HG03342 (cell line): Measurements from ENCODE around the gene PRRG4.
"Not testable (repeated sequence)": the region's sequence is repeated elsewhere in the genome, so short reads cannot be mapped to it uniquely, and the experiment has no call there.

Experiments used
- ATAC-seq: cut with Tn5 transposase; IDR thresholded peaks from one replicate; pipeline ENCODE4 v1.9.1; 2021; ENCODE audit warnings: mild to moderate bottlenecking, moderate library complexity; ENCODE audit not compliant: unreplicated experiment

PRRG4 gene

DNA sequence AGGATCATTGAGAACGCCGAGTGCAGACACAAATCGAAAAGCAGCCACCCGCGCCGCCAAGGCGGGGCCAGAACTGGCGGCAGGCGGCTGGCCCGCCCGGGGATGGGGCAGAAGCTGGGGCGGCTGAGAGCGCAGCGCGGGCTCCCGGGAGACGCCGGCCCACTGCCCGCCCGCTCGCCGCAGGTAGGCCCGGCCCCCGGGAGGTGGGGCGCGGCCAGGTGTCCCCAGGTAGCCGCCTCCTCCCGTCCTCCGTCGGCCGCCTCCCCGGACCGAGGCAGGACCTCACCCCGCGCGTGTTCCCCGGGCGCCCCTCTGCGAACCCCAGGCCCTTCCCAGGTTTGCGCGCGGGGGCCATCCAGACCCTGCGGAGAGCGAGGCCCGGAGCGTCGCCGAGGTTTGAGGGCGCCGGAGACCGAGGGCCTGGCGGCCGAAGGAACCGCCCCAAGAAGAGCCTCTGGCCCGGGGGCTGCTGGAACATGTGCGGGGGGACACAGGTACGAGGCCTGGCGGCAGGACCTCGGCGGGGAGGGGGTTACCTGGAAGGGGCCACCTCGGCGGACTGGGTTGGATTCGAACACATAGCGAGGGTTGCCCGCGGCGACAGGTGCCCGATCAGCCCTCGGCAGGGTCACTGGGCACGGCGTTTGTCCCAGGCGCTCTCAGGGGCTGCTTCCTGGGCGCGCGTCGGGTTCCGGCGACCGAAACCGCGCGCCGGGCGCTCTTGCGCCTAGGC lies at the start of gene PRRG4:
Gene PRRG4 (plus strand): TSS at position 248 of the 733 bp plus-strand sequence. CDS start 603 bp downstream, outside the sequence.
- ATAC-seq, result peak; percentile 76

DNA sequence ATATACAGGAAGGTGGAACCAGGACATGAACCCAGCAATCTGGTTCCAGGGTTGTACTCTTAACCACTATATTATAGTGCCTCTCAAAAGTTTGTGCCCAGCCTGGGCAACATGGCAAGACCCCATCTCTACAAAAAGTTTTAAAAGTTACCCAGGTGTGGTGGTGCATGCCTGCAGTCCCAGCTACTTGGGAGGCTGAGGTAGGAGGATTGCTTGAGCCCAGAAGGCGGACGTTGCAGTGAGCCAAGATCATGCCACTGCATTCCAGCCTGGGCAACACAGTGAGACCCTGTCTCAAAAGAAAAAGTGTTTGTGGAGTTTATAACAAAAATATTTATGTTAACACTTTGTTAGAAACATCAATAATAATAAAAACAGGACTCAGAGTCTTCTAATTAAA lies 48.9 kb upstream of the PRRG4 start:
- not testable (repeated sequence) for ATAC-seq

DNA sequence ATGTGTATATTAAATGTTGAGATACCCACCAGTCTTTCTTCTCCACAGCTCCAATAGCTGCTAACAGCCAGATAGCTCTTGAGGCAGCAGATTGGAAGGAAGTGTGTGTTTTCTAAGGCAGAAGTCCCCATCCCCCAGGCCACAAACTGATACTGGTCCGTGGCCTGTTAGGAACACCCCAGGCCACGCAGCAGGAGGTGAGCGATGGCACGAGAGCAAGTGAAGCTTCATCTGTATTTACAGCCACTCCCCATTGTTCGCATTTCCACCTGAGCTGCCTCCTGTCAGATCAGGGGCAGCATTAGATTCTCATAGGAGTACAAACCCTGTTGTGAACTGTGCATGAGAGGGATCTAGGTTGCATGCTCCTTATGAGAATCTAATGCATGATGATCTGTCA lies 48.0 kb upstream of the PRRG4 start:
- ATAC-seq, result no peak

DNA sequence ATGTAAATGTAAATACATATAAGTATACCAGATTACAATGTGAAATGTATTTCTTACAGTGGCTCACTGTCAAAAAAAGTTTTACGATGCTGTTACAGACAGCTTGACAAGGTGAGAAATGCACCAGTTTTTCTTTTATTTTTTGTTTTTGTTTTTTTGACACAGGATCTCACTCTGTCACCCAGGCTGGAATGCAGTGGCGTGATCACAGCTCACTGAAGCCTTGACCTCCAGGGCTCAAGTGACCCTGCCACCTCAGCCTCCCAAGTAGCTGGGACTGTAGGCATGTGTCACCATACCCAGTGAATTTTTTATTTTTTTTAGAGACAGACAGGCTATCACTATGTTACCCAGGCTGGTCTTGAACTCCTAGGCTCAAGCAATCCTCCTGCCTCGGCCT lies 44.5 kb upstream of the PRRG4 start:
- ATAC-seq, result no peak

DNA sequence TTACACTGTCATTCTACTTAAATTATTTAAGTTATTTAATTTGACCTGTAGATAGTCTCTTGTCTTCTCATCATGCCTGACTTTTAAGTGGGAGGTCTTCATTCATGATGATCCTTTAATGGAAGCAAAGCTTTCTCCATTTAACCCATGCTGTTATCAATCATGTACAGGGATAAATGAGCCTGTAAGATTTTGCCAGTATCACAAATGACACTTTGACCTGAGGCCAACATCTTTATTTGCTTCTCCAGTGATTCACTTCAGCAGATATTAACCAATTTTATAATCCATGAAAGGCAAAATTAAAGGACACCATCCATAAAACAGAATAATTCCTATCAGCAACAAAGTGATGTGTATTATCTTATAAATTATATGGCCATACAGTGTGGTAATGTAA lies 42.9 kb upstream of the PRRG4 start:
- no peak for ATAC-seq

DNA sequence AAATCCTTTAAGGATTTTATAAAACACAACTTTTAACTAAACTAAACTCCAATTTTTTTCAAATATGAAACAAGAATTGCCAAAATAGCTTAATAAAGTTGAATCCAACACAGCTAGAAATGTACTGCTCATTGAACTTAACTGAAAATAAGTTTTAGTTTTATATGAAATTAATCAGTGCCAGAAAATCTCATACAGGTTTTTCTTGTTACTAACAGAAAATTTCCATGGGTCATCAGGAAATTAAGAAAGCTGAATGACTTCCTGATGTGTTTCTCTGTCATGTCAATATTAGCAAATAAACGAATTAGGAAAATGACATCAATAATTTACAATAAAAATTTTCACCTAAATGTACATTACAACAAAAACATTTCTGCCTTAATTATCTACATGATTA lies 38.8 kb upstream of the PRRG4 start:
- no peak for ATAC-seq

DNA sequence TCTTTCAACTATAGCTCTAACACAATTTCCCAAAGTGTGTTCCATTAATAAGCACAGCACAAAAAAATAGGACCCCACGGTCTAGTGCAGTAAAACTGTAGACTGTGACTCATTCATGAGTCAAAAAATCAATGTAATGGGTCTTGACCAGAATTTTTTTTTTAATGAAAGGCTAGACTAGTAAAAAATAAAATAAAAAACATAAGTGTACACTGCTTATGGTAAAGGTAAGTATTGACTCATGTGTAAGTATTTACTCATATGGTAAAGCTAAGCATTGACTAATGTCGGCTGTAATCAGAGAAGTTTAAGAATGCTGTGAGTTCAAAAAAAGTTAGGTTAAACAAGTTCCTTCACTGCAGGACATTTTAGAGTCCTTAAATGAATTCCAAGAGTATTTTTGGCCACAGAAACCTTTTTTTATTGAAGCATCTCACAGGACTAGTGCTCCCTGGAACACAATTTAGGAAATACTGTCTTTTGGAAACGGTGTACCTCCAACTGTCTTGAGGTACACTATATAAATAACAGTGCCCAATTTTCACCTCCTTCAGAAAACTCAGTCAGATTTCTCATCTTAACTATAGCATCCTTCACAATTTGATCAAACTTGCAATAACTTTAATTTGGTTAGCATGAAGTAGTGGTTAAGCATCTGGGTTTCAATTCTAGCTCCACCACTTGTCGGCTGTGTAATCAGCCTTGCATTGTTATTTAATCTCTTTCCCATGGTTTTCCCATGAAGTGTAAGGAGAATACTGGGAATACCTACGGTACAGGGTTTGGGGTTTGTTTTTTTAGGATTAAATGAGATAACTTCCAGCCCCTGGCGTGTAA lies 37.4 kb upstream of the PRRG4 start:
- ATAC-seq, result no peak

DNA sequence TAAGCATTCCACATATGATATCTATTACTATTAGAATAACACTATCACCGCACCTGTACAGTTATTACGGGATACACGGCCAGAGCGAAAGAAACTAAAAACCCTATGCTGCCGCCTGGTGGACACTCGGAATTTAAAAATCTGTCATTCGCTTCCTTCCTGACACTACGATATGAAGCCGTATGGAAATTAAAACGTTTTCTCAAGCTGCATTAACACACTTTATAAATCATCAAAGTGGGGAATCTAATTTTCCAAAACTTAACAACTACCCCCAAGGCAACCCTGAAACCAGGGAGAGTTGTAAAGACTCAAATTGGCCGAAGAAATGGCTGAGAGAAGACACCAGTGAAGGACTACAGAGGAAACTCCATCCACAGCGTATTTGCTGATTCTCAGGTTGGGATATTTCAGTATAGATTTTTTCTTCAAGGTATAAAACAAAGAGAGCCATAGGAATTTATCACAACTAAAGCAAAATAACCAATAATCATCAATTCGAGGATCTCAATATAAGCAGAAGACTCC lies 36.7 kb upstream of the PRRG4 start:
- ATAC-seq, result peak; percentile 69

DNA sequence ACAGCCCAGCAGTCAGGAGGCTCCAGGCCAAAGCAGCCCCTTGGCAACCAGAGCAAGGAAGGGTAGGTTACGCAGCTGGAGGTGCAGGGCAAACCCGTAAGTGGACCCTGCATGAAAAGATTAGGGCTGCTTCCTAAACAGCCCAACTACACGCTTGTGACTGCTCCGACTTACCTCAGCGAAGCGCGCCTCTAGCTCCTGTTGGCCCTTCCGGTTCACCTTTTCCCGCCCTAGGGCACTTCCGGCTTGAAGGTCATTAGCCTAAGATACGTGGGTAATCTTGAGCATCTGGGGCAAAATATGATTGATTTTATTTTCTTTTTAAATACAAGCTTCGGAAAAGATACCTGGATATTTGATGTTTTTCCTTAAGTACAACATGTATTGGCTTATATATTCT lies 35.3 kb upstream of the PRRG4 start, which contains the start of gene CCDC73:
Gene CCDC73 (minus strand): TSS at position 224 of the 400 bp plus-strand sequence. CDS start 34,419 bp downstream, outside the sequence.
- ATAC-seq, result no peak

DNA sequence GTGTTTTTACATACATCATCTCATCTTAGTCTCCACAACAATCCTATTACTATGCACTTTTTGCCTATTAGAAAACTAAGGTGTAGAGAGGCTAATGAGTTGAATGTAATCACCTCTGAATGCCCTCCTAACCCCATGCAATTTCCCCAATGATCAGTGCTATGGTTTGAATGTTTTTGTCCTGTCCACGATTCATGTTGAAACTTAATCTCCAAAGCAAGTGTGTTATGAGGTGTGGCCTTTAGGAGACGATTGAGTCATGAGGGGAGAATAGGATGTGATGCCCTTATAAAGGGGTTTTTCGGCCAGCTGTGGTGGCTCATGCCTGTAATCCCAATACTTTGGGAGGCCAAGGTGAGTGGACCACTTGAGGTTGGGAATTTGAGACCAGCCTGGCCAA lies 33.3 kb upstream of the PRRG4 start:
- ATAC-seq, result no peak

DNA sequence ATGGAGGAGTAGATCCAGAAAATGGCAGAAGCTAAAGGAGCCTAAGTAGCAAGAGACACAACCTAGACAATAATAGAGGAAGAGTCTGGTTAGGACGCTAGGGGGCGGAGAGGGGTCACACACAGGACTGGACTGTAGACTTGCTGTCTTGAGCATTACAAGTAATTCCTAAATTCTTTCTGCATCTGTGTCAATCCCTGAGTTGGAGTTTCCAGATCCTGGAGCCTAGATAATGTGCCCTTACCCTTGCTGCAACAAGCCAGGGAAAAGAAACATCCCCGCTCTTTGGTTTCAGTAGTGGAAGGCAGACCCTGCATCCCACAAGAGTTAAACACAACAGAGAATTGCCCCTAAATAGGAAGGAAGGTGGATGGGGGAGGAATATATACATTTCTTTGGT lies 20.4 kb upstream of the PRRG4 start:
- peak; percentile 98 for ATAC-seq

DNA sequence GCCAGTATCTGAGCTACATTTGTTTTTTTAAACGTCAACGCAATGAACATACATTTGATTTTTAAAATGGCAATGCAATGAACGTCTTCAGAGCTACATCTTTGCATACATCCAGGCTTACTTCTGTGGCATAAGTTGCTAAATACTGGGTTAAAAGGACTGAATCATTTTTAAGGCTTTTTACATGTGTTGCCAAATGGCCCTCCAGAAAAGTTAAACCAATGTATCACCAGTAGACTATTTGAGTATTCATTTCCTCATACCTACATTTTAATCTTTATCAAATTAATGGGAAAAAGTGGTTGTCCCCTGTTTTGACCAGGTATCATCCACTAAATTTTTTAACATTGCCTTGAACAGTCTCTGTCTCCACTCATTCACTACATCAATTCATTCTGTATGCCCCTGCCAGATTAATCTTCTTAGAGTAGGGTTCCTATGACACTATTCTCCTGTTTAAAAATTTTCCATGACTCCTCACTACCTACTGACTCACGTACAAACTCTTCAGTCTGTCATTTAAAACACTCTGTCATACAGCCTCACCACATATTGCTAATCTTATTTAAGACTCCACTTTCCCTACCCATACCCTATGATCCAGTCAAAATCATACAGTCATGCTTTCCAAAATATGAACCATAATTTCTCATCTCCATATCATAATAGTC lies 12.4 kb upstream of the PRRG4 start:
- ATAC-seq, result no peak

DNA sequence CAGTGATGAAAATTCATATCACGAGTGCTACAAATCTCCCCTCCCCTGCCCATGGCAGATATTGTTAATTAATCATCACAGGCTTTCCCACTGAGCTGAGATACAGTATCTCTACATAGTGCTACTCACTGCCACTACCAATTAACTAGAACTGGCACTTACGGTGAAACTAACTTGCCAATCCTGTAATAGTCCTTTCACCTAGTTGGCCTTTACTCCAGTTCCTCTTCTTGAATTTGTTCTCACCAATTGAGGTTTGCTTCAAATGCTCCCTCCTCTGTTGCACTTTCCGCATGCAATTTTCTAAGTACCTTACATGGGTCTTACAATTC lies 11.9 kb upstream of the PRRG4 start:
- no peak for ATAC-seq

DNA sequence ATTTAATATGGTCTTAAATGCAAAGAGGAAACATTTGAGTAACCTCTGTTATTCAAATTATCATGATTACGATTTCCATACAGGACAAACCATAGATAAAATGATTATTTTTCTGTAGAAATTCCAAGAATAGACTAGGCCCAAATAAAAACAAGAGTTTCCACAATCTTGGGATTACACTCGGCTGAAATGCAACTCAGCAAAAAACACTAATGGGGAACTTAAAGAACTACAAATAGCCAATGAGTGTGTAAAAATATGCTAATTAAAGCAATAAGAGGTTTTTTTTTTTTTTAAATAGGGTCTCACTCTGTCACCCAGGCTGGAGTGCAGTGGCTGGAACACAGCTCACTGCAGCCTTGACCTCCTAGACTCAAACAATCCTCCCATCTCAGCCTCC lies 10.5 kb upstream of the PRRG4 start:
- ATAC-seq, result no peak

DNA sequence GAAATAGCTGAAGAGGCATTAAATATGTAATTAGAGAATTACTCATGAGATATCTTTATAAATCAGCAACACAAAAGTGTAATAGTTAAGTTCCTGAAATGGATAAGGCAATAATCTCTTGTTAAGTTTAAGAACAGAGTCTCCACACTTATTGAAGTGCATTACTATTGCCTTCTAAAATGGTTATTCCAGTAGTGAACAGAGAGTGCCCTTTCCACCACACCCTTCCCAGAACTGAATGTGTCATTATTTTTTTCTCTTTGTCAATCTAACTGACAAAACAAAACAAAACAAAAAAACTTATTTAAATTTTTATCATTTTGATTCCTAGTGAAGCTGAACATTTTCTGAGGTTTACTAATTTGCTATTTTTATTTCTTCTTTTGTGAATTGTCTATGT lies 9.2 kb upstream of the PRRG4 start:
- ATAC-seq, result no peak

DNA sequence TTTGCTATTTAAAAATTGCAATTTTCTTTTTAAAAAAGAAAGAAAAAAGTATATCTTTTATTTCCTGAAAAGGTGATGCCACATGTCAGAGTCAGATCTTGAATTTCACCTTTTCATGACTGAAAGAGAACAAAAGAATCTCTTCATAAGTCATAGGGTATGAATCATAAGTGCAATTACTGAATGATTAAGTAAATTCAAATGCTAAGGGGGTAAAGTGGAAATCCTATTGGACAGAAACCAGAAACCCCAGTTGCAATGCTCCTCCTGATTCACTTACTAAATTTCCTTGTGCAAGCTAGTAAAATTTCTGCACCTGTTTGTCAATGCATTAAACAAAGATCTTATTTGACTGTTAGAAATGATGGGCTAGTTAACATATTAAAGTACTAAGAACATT lies 8.2 kb upstream of the PRRG4 start:
- no peak for ATAC-seq

DNA sequence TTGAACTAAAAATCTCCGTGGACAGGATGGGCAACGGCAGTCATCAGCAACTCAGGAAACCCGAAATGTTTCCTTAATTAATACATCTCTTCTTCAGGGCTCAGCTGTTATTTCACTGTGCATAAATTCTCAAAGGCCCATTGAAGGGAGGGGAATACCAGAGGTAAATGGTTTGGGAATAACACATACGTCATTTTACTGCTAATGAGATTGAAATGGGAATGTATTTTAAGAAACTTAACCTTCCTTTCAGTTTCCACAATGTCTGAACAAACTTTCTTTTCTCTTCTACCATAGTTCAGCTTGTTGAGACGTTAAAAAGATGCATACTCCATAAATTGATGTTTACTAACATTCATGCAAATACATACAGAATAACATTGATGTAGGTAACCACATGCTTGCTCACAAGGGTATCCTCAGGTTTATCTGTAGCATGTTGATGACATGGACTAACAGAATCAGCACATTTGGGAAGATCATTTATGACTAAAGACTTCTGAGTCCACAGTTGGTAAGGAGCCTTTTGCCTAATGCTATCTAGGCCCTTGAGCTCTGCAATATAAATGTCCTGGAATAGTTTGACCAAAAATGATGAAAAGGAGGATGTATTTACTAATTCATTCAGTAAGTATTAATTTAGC lies 7.7 kb upstream of the PRRG4 start:
- no peak for ATAC-seq

DNA sequence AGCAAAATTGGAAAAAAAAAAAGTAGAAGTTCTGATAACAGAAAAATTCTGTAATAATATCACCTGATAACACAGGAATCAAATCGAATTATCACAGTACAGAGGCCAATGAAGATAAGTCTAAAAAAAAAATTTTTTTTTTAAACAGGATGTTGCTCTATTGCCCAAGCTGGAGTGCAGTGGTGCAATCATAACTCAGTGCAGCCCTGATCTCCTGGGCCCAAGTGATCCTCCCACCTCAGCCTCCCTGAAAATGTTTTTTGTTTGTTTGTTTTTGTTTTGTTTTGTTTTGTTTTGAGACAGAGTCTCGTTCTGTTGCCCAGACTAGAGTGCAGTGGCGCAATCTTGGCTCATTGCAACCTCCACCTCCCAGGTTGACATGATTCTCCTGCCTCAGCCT lies 6.1 kb upstream of the PRRG4 start:
- ATAC-seq, result not testable (repeated sequence)

DNA sequence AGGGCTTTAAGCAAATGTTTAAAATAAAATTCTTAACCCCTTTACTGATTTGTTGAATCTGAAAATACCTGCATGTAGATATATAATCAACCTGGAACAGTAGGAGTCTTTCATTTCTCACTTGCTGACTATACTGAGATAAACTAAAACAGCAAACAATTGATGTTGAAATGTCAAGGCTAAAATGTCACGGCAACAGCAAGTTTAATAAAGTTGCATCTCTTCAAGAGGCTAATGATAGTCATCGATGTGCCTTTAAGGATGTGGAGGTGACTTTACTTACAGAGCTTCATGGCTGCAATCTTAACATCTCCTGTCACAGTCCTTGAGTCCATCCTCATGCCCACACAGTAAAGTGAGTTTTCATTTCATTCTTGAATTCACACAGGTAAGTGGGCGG lies 3.6 kb upstream of the PRRG4 start:
- no peak for ATAC-seq

DNA sequence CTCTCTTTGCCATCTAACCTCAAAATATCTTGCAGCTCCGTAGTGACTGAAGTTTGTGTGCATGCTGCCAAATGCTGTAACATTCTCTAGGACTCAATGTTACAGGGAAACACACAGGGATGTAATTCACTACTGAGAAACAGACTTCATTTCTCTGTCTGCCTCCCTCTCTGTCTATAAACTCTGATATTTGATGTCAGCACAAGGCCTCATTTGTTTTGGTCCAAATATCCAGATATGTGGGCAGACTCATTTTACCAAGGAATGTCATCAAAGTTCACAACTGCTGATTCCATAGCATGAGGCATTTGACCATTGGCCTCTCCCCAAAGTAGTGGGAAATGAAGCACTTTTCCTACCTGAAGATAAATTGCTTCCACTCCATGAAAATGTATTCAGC lies 2.5 kb upstream of the PRRG4 start:
- no peak for ATAC-seq

DNA sequence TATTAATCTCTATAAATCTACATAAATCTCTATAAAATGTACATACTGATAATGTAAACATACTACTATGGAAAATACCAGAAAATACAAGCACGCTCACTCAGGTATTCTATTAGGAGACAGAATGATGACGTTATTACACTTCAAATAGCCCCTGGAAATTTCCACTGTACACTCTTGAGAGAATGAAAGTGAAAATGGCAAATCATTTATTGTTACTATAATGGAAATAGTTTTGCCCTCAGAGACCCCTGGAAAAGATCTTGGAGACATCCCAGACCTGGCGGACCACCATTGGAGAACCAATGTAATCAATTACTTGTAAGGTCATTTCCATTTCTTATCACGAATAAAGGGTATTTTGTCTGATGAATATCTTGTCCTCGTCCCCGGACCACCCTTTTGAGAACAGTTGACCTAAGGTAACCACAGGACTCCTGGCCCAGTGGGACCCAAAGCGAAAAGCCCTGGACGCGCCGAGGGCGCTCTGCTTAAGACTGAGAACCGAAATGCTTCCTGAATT lies 509 bp upstream of the PRRG4 start:
- ATAC-seq, result peak; percentile 54
